HG03139 (cell line): ENCODE data around the gene FMNL3.

Experiments used
- ATAC-seq: cut with Tn5 transposase; IDR thresholded peaks from one replicate; pipeline ENCODE4 v1.9.1; 2021; ENCODE audit not compliant: unreplicated experiment

FMNL3 gene

DNA sequence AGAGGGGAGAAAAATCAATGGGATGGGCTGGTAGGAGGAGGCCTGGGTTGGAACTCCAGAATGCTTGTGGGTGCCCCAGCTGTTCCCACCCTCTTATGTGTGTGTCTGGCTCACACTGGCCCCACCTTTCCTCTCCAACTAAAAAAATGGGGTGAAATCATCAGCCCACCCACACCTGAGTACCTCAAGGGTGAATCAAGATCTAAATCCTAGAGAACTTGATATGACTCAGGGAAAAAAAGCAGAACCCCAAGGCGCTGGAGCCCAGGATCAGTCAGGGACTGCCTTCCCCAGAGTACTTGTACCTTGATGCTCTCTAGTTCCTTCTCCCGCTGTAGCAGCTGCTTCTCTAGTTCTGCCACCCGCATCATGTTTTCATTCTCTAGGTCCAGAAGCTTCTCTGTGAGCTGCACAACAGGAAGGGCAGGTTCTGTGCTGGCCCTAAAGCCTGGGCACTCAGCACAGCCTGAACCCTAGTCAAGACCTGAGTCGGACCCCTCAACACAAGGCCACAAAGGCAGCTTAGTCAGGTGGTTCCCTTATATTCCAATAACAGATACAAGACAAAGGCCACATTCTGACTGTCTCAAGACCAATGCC, 54.2 kb downstream of the FMNL3 start:
- no peak for ATAC-seq

DNA sequence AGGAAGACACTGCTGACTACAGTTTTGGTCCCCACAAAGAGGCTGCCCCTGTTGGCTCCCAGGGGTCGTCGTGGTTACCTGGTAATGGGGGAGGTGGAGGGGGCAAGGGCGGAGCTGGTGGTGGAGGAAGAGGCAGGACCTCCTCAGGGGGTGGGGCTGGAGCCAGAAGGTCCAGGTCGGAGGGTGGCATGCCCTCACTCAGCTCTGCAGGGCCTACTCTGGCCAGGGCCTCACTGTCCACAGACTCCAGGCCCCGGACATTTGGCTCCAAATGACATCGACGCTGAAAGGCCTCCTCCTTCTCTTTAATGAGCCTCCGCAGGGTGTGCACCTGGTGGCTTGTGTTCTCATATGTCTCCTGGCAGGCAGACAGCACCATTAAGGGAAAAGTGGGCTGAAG, 55.4 kb downstream of the FMNL3 start:
- ATAC-seq = no peak

DNA sequence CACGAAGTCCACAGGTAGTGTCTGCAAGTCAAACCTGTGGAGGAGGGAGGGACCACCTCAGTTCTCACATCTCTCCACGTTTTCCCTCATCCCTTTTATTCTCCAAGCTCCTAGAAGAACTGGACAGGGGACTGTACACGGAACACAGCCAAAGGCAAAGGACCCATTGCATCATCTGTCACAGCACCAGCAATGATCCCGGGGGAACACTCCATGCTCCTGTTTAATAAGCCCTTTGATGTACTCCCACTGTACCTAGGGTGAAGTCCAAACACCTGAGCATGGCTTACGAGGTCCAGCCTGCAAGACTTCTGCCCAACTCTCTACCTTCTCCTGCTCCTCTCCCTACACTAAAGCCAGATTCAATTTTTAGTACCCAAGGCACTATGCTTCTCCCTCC, 57.3 kb downstream of the FMNL3 start:
- ATAC-seq = no peak

DNA sequence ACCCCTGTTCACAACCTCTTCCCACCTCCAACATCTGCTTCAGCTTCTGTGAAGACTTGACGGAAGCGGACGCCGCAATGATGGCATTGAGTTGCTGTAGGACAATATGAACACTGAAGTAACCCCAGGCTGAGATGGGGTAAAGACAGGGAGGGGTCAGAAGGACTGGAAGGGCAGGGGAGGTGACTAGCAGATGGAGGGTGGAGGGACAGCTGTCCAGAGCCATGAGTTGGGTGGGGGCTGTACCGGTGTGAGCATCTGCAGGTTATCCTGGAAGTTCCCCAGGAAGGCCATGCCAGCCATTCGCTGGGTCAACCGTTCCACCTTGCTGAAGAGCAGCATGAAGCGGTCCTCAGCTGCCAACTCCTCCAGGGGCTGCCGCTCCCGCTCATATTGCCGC, 57.8 kb downstream of the FMNL3 start:
- ATAC-seq = no peak

DNA sequence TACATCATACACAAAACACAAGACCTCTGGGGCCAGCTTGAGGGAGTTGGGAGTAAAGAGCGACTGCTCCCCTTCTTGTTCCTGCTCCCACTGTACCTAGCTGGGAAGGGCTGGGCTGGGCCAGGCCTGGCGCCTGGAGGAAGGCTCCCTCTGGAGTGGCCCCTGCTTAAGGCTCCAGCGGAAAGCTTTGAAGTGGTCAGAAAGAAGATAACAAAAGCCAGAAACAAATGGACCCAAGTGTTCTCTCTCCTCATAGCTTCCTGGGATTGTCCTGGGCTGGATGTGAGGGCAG, 58.5 kb downstream of the FMNL3 start:
- no peak for ATAC-seq

DNA sequence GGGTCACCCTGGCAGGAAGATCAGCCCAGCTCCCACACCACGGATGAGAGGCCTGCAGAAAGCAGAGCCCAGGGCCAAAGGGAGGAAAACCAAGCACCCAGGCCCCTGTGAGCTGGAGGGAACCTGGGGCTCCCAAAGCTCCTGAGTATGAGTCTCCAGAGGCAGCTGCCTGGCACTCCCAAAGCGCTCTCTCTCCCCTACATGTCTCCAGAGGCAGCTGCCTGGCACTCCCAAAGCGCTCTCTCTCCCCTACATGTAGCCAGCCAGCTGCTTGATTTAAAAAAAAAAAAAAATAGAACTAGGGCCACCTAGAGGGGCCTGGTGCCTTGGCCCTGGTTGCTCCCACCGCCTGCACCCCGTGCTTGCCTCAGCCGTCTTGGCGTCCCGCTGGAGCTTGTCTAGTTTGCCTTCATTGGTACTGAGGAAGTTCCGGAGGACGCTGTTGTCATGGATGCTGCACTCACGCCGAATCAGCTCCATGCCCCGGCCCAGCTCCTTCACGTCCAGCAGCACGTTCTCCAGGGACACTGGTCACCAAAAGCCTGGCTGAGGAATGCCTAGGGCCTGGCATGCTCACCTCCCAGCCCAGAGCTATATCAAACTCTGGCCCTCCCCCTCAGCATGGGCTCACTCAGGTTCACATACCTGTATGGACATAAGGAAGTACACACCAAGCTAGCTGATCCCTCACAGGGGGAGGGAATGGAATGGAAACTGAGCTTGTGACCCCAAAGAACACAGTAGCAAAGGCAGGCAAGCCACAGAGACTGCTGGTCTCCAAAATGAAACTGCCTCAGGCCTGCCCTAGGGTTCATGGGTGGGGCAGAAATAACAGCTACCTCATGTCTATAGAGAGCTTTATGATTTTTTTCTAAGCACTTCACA, 59.1 kb downstream of the FMNL3 start:
- no peak for ATAC-seq

DNA sequence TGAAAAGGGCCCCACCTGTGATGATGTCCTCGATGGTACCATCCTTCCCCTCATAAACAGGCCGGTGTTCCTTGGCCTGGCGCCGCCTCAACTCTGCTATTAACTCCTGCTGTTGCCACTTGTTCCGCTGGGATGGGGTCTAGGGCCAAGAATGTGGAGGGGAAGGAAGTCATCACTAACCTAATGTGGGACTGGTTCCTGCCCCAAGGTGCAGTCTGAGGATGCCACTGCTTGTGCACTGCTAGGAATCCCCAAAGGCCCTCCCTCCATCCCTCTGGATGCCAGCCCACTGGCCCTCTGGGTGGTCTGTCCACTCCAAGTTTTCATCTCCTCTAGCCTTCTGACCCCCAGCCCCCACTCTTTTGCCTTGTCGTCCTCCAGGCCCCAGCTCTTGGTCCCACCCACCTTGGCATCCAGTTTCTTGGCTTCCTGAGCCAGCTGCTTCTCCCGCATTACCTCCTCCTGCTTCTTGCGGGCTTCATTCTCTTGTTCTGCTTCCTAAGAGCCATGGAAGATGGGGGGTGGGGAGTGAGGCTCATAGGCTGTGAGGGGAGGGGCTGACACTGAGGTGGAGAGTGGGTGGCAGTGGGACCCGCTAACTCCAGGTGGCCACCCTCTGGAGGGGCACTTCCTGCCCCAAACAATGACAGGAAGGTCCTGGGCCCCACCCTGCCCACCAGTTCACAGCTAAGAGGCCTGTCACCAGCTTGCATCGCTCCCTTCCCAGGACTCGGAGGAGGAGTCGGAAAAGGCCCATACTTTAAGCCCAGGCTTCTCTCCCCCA, 60.1 kb downstream of the FMNL3 start:
- no peak for ATAC-seq

DNA sequence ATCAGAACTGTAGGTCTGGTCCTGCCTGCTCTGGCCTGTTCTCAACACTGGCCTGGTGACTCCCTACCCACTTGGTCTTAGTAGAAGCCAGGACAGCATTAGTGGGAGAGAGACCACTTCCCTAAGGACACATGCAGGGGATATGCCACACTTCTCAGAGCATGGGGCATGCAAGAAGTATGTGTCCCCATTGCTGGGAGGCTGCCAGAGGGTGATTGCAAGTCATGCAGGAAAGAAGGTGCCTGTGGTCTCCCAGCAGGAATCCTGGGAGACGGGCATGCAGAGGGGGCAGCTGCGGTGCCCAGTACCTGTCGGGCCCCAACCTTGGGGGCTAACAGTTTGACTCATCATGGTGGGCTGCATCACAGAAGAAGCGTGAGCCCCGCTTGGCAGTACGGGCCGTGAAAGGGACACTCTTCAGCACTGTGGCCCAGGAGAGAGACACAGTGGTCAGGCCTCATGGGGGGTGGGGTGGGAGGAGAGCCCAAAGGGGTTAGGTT, 60.8 kb downstream of the FMNL3 start:
- ATAC-seq = no peak

DNA sequence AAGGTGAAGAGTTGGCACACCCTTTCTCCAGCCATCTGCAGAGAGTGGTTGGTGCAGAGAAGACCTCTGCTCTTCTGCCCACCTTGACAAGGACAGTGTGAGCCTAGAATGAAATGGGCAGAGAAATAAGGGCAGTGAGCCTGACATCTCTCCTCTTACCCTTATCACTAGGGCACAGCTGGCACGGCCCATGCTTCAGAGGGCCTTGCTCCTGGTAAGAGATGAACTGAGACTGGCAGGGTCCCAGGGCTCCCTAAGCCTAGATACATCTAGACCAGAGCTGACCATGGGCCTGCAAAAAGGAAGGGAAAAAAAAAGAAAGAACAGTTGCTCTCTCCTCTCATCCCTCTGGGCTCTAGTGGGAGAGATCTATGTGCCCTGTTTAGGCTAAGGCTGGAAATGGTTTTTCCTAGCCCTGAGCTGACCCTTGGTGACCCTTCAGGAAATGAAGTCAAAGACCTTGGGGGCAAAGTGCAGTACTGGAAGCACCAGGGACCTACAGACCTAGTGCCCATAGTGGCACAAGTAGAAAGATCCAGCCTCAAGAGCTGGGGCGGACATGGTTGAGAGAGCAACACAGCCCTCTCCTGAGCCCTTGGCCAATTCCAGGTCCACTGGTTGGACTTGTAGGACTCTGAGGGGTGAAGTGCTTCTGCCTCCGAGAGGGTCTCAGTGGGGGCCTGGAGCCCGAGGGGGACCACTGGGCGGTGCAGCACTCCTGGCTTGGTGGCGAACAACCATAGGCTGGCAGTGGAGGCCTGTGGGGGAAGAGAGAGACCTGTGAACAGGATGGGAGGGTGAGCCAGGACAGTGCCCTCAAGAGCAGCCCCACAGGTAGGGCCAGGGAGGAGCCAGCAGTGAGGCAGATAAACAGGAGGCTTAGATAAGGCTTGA, 61.8 kb downstream of the FMNL3 start:
- no peak for ATAC-seq

DNA sequence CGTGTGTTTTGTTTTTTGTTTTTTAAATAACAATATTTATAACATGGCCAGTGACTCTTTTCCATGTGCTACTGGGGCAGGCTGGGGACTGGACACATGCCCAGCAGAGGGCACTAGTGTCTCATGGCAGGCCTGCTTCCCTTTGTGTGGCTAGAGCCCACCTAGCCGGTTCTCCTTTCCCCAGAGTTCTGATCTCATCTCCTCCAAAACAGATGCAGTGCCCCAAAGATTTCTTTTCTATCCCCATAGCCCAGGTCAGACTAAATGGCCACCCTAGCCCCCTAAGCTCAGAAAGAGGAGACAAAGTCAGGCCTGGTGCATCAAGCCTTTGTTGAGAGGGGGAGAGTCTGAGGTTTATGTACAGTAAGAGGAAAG, 62.6 kb downstream of the FMNL3 start:
- no peak for ATAC-seq

DNA sequence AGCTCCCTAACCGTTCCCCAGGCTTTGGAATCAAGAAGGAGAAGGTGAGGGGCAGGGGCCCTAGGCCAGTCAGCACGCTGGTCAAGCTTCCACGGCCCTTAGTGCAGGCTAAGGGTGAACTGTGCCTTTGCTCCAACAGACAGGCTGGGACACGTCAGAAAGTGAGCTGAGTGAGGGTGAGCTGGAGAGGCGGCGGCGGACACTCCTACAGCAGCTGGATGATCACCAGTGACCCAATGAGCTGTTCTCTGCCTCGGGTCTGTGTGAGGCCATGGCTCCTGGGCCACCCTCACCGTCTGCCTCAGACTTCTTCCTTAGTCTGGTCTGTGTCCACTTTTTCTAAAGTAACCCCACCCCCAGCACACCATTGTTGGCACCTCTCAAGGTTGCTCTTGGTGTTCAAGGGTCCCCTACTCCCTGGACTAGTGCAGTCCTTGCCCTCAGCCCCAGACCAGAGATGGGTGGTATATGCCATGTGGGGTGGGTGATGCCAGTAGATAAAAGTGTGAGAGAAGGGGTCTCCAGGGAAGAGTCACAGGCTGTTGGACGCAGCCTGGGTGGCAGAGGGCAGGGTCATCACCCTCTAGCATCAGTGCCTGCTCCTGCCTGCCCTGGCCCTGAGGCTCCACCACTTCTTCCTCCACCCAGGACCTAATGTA, 63.1 kb downstream of the FMNL3 start:
- no peak for ATAC-seq

DNA sequence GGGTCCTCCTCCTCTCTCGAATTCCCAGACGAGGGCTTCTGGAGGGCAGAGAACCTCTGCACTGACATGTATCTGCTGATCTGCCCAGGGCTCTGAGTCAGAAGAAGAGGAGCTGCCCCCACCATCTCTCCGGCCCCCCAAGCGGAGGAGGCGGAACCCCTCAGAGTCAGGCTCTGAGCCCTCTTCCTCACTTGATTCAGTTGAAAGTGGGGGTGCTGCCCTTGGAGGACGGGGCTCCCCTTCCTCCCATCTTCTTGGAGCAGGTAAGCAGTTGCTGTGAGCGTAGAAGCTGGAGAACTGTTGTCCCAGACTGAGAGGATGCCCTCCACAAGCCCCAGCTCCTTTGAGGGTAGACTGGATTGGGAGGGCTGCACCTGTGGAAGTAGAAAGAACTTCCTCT, 64.1 kb downstream of the FMNL3 start:
- no peak for ATAC-seq

DNA sequence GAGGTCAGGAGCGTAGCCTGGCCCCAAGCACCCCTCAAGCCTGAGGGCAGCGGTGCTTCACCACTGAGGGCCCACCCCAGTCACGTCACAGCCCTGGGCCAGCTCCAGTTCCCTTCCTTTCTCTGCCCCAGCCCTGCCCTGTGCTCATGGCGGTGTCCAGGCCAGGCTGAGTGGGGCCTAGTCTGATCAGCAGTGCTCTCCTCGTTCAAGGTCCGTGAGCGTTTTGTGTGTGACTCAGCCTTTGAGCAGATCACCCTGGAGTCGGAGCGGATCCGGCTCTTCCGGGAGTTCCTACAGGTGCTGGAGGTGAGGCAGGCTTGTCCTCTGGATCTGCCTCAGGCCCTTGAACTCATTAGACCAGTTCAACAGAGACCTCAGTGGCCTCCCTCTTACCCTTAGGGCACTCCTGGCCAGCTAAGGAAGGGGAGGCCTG, 64.8 kb downstream of the FMNL3 start:
- no peak for ATAC-seq

DNA sequence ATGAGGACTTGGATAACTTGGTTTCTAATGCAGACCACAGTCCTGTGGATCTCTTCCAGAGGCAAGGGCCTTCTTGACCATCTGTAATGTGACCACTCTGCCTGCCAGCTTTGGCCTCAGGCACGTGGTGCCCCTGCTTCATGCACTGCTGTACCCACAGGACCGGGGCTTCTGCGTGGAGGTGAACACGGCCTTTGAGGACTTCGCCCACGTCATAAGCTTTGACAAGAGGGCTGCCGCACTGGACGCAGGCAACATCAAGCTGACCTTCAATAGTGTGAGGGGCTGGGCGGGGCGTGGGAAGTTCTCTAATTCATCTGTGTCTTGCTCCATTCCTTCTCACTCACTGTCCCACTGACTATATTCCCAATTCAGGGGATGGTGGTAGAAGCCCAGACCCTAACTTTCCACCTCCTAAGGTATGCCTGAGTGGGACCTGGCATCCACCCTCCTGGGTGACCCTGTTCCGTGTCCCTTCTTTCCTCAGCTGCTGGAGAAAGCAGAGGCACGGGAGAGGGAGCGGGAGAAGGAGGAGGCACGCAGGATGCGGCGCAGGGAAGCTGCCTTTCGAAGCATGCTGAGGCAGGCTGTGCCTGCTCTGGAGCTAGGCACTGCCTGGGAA, 65.3 kb downstream of the FMNL3 start:
- ATAC-seq = no peak

DNA sequence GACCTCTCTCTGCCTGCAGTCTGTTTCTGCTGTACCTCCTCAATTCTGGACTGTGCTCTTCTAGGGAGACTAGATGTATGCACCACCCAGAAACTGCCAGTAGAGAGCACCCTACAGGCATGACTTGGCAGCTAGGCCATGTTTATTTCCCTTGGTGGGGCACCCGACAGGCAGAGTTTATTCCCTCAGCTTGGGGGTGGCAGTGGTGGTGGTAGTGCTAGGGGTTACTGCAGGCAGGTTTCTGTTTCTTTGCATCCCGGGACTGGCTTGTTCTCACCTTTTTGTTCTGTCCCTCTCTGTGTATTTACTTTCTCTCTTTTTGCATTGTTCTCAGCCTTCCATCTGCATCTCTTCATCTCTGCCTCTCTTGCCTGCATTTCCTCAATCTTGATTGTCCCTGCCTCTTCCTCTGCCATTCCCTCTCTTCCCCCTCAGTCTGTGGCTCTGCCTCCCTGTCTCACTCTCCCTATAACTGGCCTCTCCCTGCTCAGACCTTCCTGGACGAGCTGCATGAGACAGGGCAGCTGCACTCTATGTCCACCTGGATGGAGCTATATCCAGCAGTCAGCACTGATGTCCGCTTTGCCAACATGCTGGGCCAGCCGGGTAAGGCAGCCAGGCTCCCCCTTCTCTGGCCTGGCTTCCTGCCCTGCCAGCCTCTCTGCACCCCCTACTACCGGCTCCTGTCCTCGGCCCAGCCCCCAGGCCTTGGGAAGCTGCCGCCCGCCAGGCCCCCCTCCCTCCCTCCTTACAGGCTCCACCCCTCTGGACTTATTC, 70.0 kb downstream of the FMNL3 start:
- ATAC-seq = no peak

DNA sequence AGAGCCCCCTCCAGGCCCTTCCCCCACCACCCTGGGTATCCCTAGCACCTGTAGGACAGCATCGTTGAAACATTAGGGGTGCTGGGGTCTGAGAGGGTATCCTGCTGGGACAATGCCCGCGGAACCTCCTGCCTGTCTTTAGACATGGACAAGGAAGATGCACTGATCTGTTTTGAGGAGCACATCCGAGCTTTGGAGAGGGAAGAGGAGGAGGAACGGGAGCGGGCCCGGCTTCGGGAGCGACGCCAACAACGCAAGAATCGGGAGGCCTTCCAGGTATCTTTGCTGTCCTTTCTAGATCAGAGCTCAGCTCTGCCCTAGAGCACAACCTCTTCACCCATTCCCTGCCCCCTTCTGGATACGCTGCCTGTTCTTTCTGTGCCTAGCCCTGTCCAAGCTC, 70.6 kb downstream of the FMNL3 start:
- no peak for ATAC-seq

DNA sequence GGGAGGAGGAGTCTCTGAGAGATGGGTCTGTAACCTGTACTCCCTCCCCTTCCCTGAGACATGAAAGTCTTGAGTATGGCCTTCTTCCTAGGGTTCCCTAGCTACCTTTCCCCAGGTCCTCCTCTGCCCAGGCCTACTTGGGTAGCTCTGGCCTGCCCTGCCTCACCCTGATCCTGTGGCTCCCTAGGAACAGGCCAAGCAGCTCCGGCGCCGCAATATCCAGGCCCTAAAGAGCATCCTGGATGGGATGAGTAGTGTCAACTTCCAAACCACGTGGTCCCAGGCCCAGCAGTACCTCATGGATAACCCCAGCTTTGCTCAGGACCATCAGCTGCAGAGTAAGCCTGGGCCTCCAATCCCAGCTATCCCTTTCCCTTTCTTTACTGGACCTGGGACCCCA, 71.5 kb downstream of the FMNL3 start:
- no peak for ATAC-seq

DNA sequence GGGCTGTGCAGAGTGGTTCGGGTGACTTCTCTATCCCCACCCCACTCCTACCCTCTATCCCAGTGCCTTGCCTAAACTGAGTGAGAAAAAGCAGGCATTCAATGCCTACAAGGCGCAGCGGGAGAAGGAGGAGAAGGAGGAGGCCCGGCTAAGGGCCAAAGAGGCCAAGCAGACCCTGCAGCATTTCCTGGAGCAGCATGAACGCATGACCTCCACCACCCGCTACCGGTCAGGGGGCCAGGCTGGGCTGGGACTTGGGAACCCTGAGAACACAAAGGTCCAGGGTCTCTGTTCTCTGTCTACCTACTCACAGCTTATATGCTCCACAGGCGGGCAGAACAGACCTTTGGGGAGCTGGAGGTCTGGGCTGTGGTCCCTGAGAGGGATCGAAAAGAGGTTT, 72.2 kb downstream of the FMNL3 start:
- no peak for ATAC-seq

DNA sequence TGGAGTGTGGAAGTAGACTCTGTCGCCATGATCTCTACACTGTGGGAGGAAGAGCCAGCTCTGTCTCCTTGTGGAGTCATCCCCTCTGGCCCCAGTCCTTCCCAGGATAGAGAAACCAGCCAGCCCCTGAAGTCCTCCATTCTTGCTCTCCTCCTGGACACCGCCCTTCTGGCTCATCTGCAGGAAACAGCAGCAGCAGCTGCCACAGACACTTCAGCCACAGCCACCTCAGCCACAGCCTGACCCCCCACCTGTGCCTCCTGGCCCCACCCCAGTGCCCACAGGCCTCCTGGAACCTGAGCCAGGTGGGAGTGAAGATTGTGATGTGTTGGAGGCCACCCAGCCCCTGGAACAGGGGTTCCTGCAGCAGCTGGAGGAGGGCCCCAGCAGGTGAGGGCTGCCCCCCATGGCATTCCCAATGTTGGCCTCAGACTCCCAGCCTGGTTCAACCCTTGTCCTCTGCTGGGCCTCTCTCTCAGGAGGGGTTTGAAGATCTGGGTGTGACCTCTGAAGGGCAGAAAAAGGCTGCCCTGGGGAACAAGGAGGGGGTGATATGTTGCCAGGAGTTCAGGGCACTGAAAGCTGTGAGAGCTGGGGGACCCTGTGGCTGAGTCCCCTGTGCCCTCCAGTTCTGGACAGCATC, 73.4 kb downstream of the FMNL3 start:
- ATAC-seq = no peak
